Esophagus muscularis mucosa (tissue), 3 donors: ENCODE results near the gene GNAI1.

ENCODE experiments used
- CTCF ChIP-seq, 3 experiments: fragments of 200-600 bp in 2 of 3; fragments of 450-650 bp in 1 of 3; sonication (generic) in 2 of 3; IDR thresholded peaks; one replicate each; pipeline ENCODE4 v1.5.1; 2017 to 2019; ENCODE audit warnings: antibody characterized with exemption in 3 of 3, mild to moderate bottlenecking in 2 of 3, moderate library complexity in 1 of 3
- POLR2AphosphoS5 ChIP-seq, 2 donors: sonication (generic); formaldehyde crosslinking; IDR thresholded peaks; one replicate each; pipeline ENCODE4 v1.6.1; 2017; ENCODE audit warnings: antibody characterized with exemption in 2 of 2

DNA sequence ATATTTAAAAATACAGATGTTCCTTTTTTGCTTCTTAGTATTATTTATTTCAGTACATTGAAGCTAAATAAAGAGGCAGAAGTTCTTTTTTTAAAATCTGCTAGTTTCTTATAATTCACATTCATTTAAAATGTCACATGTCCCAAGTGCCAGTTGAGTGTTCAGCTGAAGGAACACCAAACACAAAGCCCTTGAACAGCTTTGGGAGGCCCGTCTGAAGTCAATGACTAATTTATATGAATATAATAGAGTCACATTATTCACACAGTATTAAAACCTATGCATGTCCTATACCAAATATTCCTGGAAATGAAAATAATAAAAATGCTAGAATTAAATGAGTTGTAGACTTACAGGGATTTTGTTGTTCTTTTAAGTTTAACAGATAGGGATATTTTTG lies 70.3 kb downstream of the GNAI1 start:
- TF ChIP-seq POLR2AphosphoS5 (IDR thresholded peaks at IDR 0.05), result no peak
- TF ChIP-seq CTCF (IDR thresholded peaks at IDR 0.05), result no peak
